WTC11 (cell line): ENCODE data around the gene CAPN9. TPM values are rescaled to one million over a fixed set of nuclear protein-coding genes. Genes with fewer than 3 reads are reported as not detected.
"Not testable (repeated sequence)": the region's sequence is repeated elsewhere in the genome, so short reads cannot be mapped to it uniquely, and the experiment has no call there.

ENCODE experiments used
- ATAC-seq: fragments of 200-7000 bp; cut with Tn5 transposase; 2 replicates; pipeline ENCODE4 v1.10.0; 2021; ENCODE audit warnings: mild to moderate bottlenecking, moderate library complexity
- CTCF ChIA-PET: fragments of 300-600 bp; sonication (Branson Sonifier 250); formaldehyde crosslinking; loops from one replicate; lab custom pipeline; 2021; ENCODE audit warnings: antibody characterized with exemption; lab: Charles Lee
- POLR2A ChIA-PET: fragments of 350-600 bp; sonication (Branson Sonifier 250); formaldehyde crosslinking; loops from one replicate; lab custom pipeline; 2021; ENCODE audit warnings: antibody characterized with exemption; lab: Charles Lee
- DNase-seq: peaks from one replicate; pipeline ENCODE4 v3.0.0; 2021; ENCODE audit warnings: low spot score
- H3K27ac Mint-ChIP-seq: 2 replicates; pipeline ENCODE4 v1.8.0; 2021; ENCODE audit warnings: mixed read lengths
- H3K27me3 Mint-ChIP-seq: 2 replicates; pipeline ENCODE4 v1.8.0; 2021; ENCODE audit warnings: low read depth, mild to moderate bottlenecking, moderate library complexity, mixed read lengths
- H3K36me3 Mint-ChIP-seq: 2 replicates; pipeline ENCODE4 v1.8.0; 2021; ENCODE audit warnings: mixed read lengths
- H3K4me1 Mint-ChIP-seq: 2 replicates; pipeline ENCODE4 v1.8.0; 2022; ENCODE audit warnings: mixed read lengths
- H3K4me3 Mint-ChIP-seq: 2 replicates; pipeline ENCODE4 v1.8.0; 2021; ENCODE audit warnings: mild to moderate bottlenecking, moderate library complexity, mixed read lengths
- H3K9me3 Mint-ChIP-seq: 2 replicates; pipeline ENCODE4 v1.8.0; 2021; ENCODE audit warnings: mixed read lengths
- CBFB ChIP-seq: sonication (generic); formaldehyde crosslinking; IDR thresholded peaks from 2 replicates; pipeline ENCODE4 v1.8.1; 2022; ENCODE audit warnings: mild to moderate bottlenecking, low read depth, missing genetic modification reagents
- FOXP1 ChIP-seq: sonication (generic); formaldehyde crosslinking; IDR thresholded peaks from 2 replicates; pipeline ENCODE4 v1.8.0; 2022; ENCODE audit warnings: missing genetic modification reagents, mild to moderate bottlenecking, moderate library complexity, borderline replicate concordance
- GABPB1 ChIP-seq: sonication (generic); formaldehyde crosslinking; IDR thresholded peaks from 2 replicates; pipeline ENCODE4 v1.8.1; 2023; ENCODE audit warnings: mild to moderate bottlenecking, missing genetic modification reagents
- HMGA2 ChIP-seq: fragments of 250-450 bp; sonication (Bioruptor Pico); IDR thresholded peaks from 2 replicates; pipeline ENCODE4 v1.4.0; 2021; ENCODE audit warnings: mild to moderate bottlenecking, moderate library complexity
- JUN ChIP-seq: sonication (generic); formaldehyde crosslinking; IDR thresholded peaks from 2 replicates; pipeline ENCODE4 v1.8.0; 2023; ENCODE audit warnings: mild to moderate bottlenecking, missing genetic modification reagents
- PRRX2 ChIP-seq: fragments of 250-450 bp; sonication (Bioruptor Pico); IDR thresholded peaks from 2 replicates; pipeline ENCODE4 v1.8.0; 2021; ENCODE audit warnings: mild to moderate bottlenecking
- SMAD4 ChIP-seq: sonication (generic); formaldehyde crosslinking; IDR thresholded peaks from 2 replicates; pipeline ENCODE4 v1.8.0; 2022; ENCODE audit warnings: mild to moderate bottlenecking, missing genetic modification reagents
- SP1 ChIP-seq: sonication (generic); formaldehyde crosslinking; conservative IDR thresholded peaks from 2 replicates; pipeline ENCODE4 v1.8.1; 2022; ENCODE audit warnings: missing genetic modification reagents
- TEAD4 ChIP-seq: sonication (generic); formaldehyde crosslinking; IDR thresholded peaks from 2 replicates; pipeline ENCODE4 v1.8.0; 2022; ENCODE audit warnings: mild to moderate bottlenecking, missing genetic modification reagents
- TP53 ChIP-seq: sonication (generic); formaldehyde crosslinking; IDR thresholded peaks from 2 replicates; pipeline ENCODE4 v1.8.1; 2023; ENCODE audit warnings: mild to moderate bottlenecking, missing genetic modification reagents
- ZBTB21 ChIP-seq: sonication (generic); formaldehyde crosslinking; IDR thresholded peaks from 2 replicates; pipeline ENCODE4 v1.8.1; 2023; ENCODE audit warnings: mild to moderate bottlenecking, missing genetic modification reagents, borderline replicate concordance
- total RNA-seq: library from RNA; stranded (reverse); gene quantifications from 3 replicates; pipeline ENCODE4 v1.2.3, GENCODE V29; 2021
- TF ChIP-seq, protein P1 (sequence below): sonication (generic); formaldehyde crosslinking; IDR thresholded peaks from 2 replicates; pipeline ENCODE4 v1.8.1; 2022; ENCODE audit warnings: mild to moderate bottlenecking, moderate library complexity, missing genetic modification reagents

CAPN9 gene
- total RNA-seq, 1 experiment from 2014 or later = not detected

DNA sequence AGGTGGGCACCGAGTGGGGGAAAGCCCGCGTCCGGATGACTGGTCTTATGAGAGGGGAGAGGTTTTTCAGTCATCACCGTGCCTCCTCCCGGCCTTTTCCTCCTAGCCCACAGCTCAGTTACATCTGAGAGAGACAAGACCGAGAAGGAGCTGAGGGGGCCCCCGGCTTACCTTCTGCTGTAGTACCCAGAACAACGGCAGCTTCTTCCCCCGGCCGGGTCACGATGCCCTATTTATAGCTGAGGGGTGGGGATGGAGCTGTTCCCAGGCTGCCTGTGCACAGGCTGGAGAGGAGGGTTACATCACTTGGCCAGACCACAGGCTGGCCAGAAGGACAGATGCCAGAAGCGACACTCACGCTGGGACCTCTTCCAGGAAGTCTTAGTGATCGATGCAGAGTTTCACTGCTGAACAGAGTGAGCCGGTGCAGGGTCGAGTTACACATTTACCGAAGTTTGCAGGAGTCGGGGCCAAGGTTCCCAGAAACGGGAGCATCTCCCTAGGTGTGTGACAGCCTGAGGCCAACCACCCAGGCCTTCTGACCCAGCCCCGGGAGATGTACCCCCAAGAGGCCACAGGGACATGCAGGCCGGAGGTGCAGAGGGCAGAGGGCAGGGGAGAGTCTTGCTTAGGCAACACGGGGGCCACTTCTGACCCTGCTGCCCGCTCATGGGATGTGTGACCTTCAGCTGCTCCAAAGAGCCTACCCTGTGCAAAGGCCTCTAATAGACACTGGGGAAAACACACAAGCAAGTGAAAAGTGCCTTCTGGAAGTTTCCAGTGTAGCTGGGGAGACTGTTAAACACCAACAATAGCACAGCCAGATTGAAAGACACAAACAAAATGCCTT lies 33.0 kb upstream of the CAPN9 start, which contains the start of gene AGT:
AGT (minus strand) TSS at position 208 of the 850 bp plus-strand sequence. CDS start 3,299 bp downstream, outside the sequence.
- Mint-ChIP-seq H3K4me1 (peaks cover 8% of the 10 kb centered on the region), H3K27ac (no peak within 1 kb of the TSS), H3K4me3 (no peak within 1 kb of the TSS), H3K27me3 (no peaks in the 10 kb centered on the region; the same call in 1 of the 2 replicates), H3K36me3 (no peaks in the 10 kb centered on the region), H3K9me3 (peaks cover 5% of the 10 kb centered on the region)
- ChIA-PET POLR2A (no interaction called here), CTCF (interaction anchor here (0.9 to 2.6 kb wide), 3 partner anchors 16 to 72 kb away, joined by 3 to 13 read pairs (median 8); no protein-coding TSS in a partner anchor)
- peak; percentile 95 for TF ChIP-seq GABPB1 (CRISPR knock-in tag)
- no peak for TF ChIP-seq ZBTB21
- TF ChIP-seq CBFB = no peak
- no peak for TF ChIP-seq JUN (CRISPR knock-in tag)
- TF ChIP-seq FOXP1 (CRISPR knock-in tag) = no peak
- no peak for TF ChIP-seq SP1
- ATAC-seq (peak; percentile 39), DNase-seq (no peak)

DNA sequence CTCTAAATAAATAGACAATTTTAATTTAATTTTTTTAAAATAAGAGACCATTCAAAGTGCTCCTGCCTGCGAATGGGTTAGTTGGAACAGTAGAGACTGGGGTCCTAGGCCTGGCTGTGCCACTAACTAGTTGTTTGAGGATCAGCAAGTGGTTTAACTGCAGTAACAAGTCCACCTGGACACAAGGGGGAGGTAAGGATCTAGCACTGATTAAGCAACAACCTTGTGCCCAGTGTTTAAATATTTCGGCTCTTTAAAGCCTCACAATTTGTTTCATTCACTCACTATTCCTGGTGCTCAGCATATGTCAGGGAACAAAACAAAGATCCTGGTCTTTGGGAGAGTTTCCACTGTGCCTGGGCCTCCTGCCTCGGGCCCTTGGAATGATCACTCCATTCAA lies 31.7 kb upstream of the CAPN9 start:
- CTCF ChIA-PET = interaction anchor here (1.0 to 2.3 kb wide), 2 partner anchors 38 to 45 kb away, joined by 5 to 8 read pairs; no protein-coding TSS in a partner anchor
- TF ChIP-seq SMAD4 (CRISPR knock-in tag) (no peak), ZBTB21 (no peak), TP53 (CRISPR knock-in tag) (no peak), HMGA2 (CRISPR knock-in tag) (no peak), TEAD4 (CRISPR knock-in tag) (no peak)
- TF ChIP-seq, protein P1, sequence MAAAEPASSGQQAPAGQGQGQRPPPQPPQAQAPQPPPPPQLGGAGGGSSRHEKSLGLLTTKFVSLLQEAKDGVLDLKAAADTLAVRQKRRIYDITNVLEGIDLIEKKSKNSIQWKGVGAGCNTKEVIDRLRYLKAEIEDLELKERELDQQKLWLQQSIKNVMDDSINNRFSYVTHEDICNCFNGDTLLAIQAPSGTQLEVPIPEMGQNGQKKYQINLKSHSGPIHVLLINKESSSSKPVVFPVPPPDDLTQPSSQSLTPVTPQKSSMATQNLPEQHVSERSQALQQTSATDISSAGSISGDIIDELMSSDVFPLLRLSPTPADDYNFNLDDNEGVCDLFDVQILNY (CRISPR knock-in tag) = no peak
- DNase-seq = no peak
- Mint-ChIP-seq H3K36me3 (no peaks in the 10 kb centered on the region), H3K9me3 (peaks cover 5% of the 10 kb centered on the region), H3K27ac (no peak overlapping the region), H3K4me1 (peaks cover 8% of the 10 kb centered on the region), H3K4me3 (no peak overlapping the region), H3K27me3 (no peaks in the 10 kb centered on the region; the same call in 1 of the 2 replicates)
- POLR2A ChIA-PET = no interaction called here
- peak; percentile 55; the same call in 1 of the 2 replicates for ATAC-seq

DNA sequence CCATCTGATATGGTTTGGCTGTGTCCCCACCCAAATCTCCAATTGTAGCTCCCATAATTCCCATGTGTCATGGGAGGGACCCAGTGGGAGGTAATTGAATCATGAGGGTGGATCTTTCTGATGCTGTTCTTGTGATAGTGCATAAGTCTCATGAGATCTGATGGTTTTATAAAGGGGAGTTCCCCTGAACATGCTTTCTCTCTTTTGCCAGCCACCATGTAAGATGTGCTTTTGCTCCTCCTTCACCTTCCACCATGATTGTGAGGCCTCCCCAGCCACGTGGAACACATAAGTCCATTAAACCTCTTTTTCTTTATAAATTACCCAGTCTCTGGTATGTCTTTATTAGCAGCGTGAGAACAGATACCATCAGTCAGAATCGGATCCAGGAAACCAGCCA lies 30.7 kb upstream of the CAPN9 start:
- H3K4me1 Mint-ChIP-seq, H3K27me3 Mint-ChIP-seq, H3K27ac Mint-ChIP-seq, POLR2A ChIA-PET, H3K36me3 Mint-ChIP-seq, H3K4me3 Mint-ChIP-seq, ATAC-seq, DNase-seq, H3K9me3 Mint-ChIP-seq: not testable (repeated sequence)
- CTCF ChIA-PET = interaction anchor here (1.0 kb wide), 1 partner anchor 77 kb away, joined by 3 read pairs; no protein-coding TSS in a partner anchor

DNA sequence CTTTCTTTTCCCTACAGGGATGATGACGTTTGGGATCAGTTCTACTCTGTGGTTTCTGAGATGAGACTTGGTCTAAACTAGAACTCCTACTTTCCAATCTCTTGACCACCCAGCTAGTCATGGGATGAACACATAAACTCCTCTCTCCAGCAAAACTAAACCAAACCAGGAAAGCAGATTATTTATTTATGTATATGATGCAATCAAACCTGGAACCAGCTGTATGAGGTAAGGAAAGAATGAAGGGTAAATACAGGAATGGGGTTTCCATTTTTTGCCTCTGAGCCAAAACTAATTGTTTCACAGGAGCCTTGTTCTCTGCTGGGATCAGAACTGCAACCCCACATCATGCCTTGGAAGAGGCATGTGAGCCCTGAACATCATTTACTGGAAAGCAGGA lies 29.9 kb upstream of the CAPN9 start:
- POLR2A ChIA-PET = no interaction called here
- Mint-ChIP-seq H3K4me1 (peaks cover 8% of the 10 kb centered on the region), H3K27me3 (peaks cover 8% of the 10 kb centered on the region), H3K27ac (no peak overlapping the region), H3K36me3 (peaks cover 11% of the 10 kb centered on the region), H3K4me3 (no peak overlapping the region), H3K9me3 (peaks cover 17% of the 10 kb centered on the region)
- no peak for DNase-seq
- TF ChIP-seq PRRX2 (CRISPR knock-in tag) = no peak
- CTCF ChIA-PET = no interaction called here
- ATAC-seq = no peak

DNA sequence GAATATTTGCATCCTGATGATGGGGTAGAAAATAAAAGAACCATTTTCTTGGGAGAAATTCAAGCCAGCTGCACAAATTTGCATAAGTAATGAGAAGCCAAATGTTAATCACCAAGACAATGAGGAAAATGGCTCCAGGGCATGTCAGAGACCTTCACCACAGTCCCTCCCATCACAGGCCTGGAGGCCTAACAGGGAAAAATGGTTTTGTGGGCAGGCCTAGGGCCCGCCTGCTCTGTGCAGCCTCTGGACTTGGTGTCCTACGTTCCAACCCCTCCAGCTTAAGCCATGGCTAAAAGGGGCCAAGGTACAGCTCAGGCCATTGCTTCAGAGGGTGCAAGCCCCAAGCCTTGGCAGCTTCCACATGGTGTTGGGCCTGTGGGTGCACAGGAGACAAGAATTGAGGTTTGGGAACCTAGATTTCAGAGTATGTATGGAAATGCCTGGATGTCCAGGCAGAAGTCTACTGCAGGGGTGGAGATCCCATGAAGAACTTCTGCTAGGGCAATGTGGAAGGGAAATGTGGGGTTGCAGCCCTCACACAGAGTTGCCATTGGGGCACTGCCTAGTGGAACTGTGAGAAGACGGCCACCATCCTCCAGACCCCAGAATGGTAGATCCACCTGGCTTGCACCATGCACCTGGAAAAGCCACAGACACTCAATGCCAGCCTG lies 25.2 kb upstream of the CAPN9 start:
- ATAC-seq, CTCF ChIA-PET, H3K4me3 Mint-ChIP-seq, H3K27ac Mint-ChIP-seq, H3K4me1 Mint-ChIP-seq, POLR2A ChIA-PET, DNase-seq: not testable (repeated sequence)
- peaks cover 19% of the 10 kb centered on the region for H3K36me3 Mint-ChIP-seq
- peaks cover 12% of the 10 kb centered on the region for H3K27me3 Mint-ChIP-seq
- peaks cover 27% of the 10 kb centered on the region for H3K9me3 Mint-ChIP-seq
